Smooth muscle cell (in vitro differentiated cells): Measurements from ENCODE around the gene ADAMTS16. TPM values are rescaled to one million over a fixed set of nuclear protein-coding genes. Genes with fewer than 3 reads are reported as not detected.
A peak's percentile ranks its signal among the peaks of the same experiment; 100 is the strongest.

Source experiments
- DNase-seq: peaks from one replicate; lab custom pipeline; 2025; ENCODE audit not compliant: unreplicated experiment; lab: John Stamatoyannopoulos, UW
- H2AFZ ChIP-seq: fragments of 200-600 bp; sonication (generic); 2 replicates; pipeline ENCODE4 v1.6.0; 2016; ENCODE audit warnings: antibody characterized with exemption, low read depth, mild to moderate bottlenecking
- H3F3A ChIP-seq: fragments of 200-600 bp; sonication (generic); 2 replicates; pipeline ENCODE4 v1.6.0; 2017; ENCODE audit warnings: antibody characterized with exemption, low read depth
- H3K27ac ChIP-seq: fragments of 200-600 bp; sonication (generic); 2 replicates; pipeline ENCODE4 v1.5.1; 2016; ENCODE audit warnings: low read depth, mild to moderate bottlenecking
- H3K27me3 ChIP-seq: fragments of 200-600 bp; sonication (generic); 2 replicates; pipeline ENCODE4 v1.6.1; 2016; ENCODE audit warnings: low read depth, mild to moderate bottlenecking
- H3K36me3 ChIP-seq: fragments of 200-600 bp; sonication (generic); 2 replicates; pipeline ENCODE4 v1.5.1; 2016; ENCODE audit warnings: low read depth
- H3K4me1 ChIP-seq: fragments of 200-600 bp; sonication (generic); 2 replicates; pipeline ENCODE4 v1.5.1; 2016; ENCODE audit warnings: low read depth
- H3K4me2 ChIP-seq: fragments of 200-600 bp; sonication (generic); 2 replicates; pipeline ENCODE4 v1.6.0; 2016; ENCODE audit warnings: mild to moderate bottlenecking
- H3K4me3 ChIP-seq: fragments of 200-600 bp; sonication (generic); 2 replicates; pipeline ENCODE4 v1.5.1; 2016; ENCODE audit warnings: mild to moderate bottlenecking
- H3K79me2 ChIP-seq: fragments of 200-600 bp; sonication (generic); 2 replicates; pipeline ENCODE4 v1.6.0; 2016; ENCODE audit warnings: low read depth, mild to moderate bottlenecking
- H3K9ac ChIP-seq: fragments of 200-600 bp; sonication (generic); 2 replicates; pipeline ENCODE4 v1.6.0; 2016; ENCODE audit warnings: low read depth
- H3K9me3 ChIP-seq: fragments of 200-600 bp; sonication (generic); replicated peaks from 2 replicates; pipeline ENCODE4 v1.5.1; 2016; ENCODE audit warnings: low read depth
- H4K20me1 ChIP-seq: fragments of 200-600 bp; sonication (generic); 2 replicates; pipeline ENCODE4 v1.6.0; 2016; ENCODE audit warnings: low read depth
- CTCF ChIP-seq: fragments of 200-600 bp; sonication (generic); IDR thresholded peaks from 2 replicates; pipeline ENCODE4 v1.5.1; 2017; ENCODE audit warnings: borderline replicate concordance, mild to moderate bottlenecking, antibody characterized with exemption; ENCODE audit not compliant: insufficient read depth, poor library complexity, severe bottlenecking
- WGBS: methylation state at CpG from one replicate; pipeline ENCODE4 v1.1.7; 2016; ENCODE audit warnings: low lambda C conversion rate; 5-methylcytosine and 5-hydroxymethylcytosine counted together
- polyA plus RNA-seq: library from polyadenylated mRNA; unstranded; fragments of >200 nt; fragmentation: Nextera tagmentation; extraction: Ambion mirVana; gene quantifications from 2 replicates; pipeline ENCODE4 v1.2.1, GENCODE V29; 2016
- total RNA-seq: library from RNA; depleted of rRNA; stranded (reverse); fragments of >200 nt; gene quantifications from 2 replicates; pipeline ENCODE4 v1.2.3, GENCODE V29; 2014

Gene ADAMTS16
- total and polyA plus RNA-seq, 2 experiments from 2014 or later = 4.7 to 6.2 TPM

- WGBS = 58% methylated on average over 4 of the region's 4 CpGs
- no peak overlapping the region for H3K9ac ChIP-seq
- H3F3A ChIP-seq = peaks cover 2% of the 10 kb centered on the region
- no peaks in the 10 kb centered on the region for H3K79me2 ChIP-seq
- TF ChIP-seq CTCF = no peak
- peaks cover 39% of the 10 kb centered on the region for H3K4me1 ChIP-seq
- peak overlapping the region; percentile 47 for H3K27ac ChIP-seq
- H3K4me3 ChIP-seq = no peak overlapping the region
- no peaks in the 10 kb centered on the region for H3K36me3 ChIP-seq
- no peak overlapping the region for H2AFZ ChIP-seq
- no peaks in the 10 kb centered on the region for H3K9me3 ChIP-seq
- peak overlapping the region; percentile 49 for H3K4me2 ChIP-seq
- no peaks in the 10 kb centered on the region for H3K27me3 ChIP-seq
- H4K20me1 ChIP-seq = no peaks in the 10 kb centered on the region
- DNase-seq = no peak
Observed at GRCh38 chr5:5330728-5331452, 190.8 kb downstream of the ADAMTS16 start.

GRCh38 chr5:5331848-5332247, 191.7 kb downstream of the ADAMTS16 start:
- Histone ChIP-seq H3K9me3 (no peaks in the 10 kb centered on the region), H3K27me3 (no peaks in the 10 kb centered on the region), H3K27ac (peak overlapping the region; percentile 53), H3K4me3 (no peak overlapping the region), H3K9ac (no peak overlapping the region), H3K4me1 (peaks cover 38% of the 10 kb centered on the region), H3K4me2 (peak overlapping the region; percentile 49), H3F3A (peaks cover 2% of the 10 kb centered on the region), H2AFZ (no peak overlapping the region), H3K79me2 (no peaks in the 10 kb centered on the region), H4K20me1 (no peaks in the 10 kb centered on the region), H3K36me3 (no peaks in the 10 kb centered on the region)
- TF ChIP-seq CTCF = no peak
- no peak for DNase-seq
- 54% methylated on average over 6 of the region's 6 CpGs for WGBS

- Histone ChIP-seq H4K20me1 (no peaks in the 10 kb centered on the region), H3K4me1 (peaks cover 37% of the 10 kb centered on the region), H3K9me3 (no peaks in the 10 kb centered on the region), H3K4me3 (no peak overlapping the region), H3F3A (peaks cover 2% of the 10 kb centered on the region), H3K79me2 (no peaks in the 10 kb centered on the region), H3K4me2 (peak overlapping the region; percentile 49), H3K27ac (no peak overlapping the region), H3K36me3 (no peaks in the 10 kb centered on the region), H2AFZ (no peak overlapping the region), H3K27me3 (no peaks in the 10 kb centered on the region), H3K9ac (no peak overlapping the region)
- no peak for TF ChIP-seq CTCF
- WGBS = 67% methylated on average over 4 of the region's 4 CpGs
- no peak for DNase-seq
Observed at GRCh38 chr5:5332287-5332686, 192.2 kb downstream of the ADAMTS16 start.

- Histone ChIP-seq H3K4me3 (no peak overlapping the region), H3F3A (peaks cover 2% of the 10 kb centered on the region), H3K79me2 (no peaks in the 10 kb centered on the region), H4K20me1 (no peaks in the 10 kb centered on the region), H3K36me3 (no peaks in the 10 kb centered on the region), H3K9ac (no peak overlapping the region), H3K4me2 (peak overlapping the region; percentile 6), H2AFZ (no peak overlapping the region), H3K27ac (peak overlapping the region; percentile 73), H3K27me3 (no peaks in the 10 kb centered on the region), H3K9me3 (no peaks in the 10 kb centered on the region), H3K4me1 (peaks cover 37% of the 10 kb centered on the region)
- no peak for DNase-seq
- no peak for TF ChIP-seq CTCF
Observed at GRCh38 chr5:5335107-5335506, 195.0 kb downstream of the ADAMTS16 start.
